ENCODE data around the gene FHL3.
"Not testable (repeated sequence)": the region's sequence is repeated elsewhere in the genome, so short reads cannot be mapped to it uniquely, and the experiment has no call there.

The FHL3 gene

DNA sequence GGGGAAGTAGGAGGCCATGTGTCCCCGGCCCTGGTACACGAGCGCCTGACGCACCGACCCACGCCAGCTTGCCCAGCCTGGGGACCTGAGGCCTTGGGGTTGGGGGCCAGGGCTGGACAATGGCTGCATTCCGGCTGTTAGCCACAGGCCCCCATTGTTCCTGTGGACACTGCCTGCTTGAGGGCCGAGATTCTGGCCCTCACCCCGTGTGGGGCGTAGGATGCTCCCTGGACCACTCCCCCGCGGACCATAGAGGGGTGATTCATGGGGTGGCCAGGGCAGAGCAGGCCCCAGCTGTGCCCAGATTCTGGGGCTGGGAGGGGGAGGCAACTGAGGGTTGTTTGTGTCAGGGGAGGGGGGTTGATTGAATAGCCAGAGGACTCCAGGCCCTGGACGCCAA lies 29.6 kb upstream of the FHL3 start:
- DNase-seq (ENCODE audit: low read depth in 2 of 2): no peak

DNA sequence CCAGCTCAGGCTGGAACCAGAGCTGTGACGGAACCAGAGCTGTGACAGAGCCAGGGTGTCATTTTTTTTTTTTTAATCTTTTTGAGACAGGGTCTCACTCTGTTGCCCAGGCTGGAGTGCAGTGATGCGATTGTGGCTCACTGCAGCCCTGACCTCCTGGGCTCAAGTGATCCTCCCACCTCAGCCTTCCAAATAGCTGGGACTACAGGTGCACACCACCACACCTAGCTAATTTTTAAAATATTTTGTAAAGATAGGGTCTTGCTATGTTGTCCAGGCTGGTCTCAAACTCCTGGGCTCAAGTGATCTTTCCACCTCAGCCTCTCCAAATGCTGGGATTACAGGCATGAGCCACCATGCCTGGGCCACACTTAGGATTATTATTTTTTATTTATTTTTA lies 27.7 kb upstream of the FHL3 start:
- DNase-seq (ENCODE audit: low read depth in 2 of 2): not testable (repeated sequence)

DNA sequence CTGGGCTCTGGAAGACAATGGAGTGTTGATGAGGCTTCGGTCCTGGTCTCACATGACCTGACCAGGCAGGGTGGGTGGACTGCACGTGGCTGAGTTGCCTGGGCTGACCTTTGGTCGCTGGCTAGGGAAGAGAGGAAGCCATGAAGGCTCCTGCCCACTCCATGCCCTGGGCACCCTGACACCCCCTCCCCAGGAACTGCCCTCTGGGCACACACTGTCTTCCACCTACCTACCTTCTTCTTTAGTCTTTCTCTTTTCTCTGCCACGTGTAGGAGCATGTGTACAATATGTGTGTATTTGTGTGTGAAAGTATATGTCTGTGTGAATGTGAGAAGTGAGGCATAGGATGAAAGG lies 26.2 kb upstream of the FHL3 start:
- DNase-seq (ENCODE audit: low read depth in 2 of 2): no peak

DNA sequence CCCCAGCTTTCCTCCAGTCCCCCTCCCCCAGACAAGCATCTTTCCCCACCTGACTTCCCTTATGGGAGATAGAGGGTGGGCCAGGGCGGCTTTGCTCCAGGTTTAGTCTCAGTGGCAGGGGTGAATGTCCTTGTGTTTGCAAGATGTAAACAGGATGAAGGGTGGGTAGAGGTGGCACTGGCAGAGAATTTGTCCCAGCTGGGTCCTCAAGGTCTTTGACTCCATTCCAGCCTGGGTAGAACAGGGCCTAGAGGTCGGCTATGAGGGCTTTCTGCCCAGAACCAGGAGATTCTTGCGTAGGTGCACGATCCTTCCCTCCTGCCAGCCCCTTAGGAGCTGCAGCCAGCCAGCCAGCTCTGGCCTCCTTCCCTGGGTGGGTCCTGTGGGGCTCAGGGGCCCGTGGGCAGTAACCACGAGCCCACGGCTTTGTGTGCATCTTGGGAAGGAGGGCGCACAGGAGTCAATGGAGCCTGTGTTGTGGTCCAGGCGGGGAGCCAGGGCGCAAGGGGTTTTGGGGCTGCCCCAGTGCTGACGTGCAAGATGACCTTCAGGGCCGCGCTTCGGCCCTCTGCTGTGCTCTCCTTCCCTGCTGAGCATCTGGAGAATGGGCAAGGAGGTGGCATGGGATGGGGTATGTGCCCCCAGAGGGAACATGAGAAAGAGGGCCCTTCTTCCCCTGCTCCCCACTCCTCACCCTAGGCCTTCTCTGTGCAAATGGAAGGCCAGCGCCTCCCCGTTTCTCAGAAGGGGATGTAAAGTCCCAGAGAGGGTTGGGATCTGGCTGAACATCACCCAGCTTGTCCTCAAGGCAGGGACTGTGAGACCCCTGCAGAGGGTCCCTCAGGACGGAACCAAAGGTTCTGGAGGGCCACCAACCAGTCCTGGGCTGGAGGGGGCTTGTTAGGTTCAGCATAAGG lies 25.5 kb upstream of the FHL3 start:
- DNase-seq (ENCODE audit: low read depth in 2 of 2): no peak

DNA sequence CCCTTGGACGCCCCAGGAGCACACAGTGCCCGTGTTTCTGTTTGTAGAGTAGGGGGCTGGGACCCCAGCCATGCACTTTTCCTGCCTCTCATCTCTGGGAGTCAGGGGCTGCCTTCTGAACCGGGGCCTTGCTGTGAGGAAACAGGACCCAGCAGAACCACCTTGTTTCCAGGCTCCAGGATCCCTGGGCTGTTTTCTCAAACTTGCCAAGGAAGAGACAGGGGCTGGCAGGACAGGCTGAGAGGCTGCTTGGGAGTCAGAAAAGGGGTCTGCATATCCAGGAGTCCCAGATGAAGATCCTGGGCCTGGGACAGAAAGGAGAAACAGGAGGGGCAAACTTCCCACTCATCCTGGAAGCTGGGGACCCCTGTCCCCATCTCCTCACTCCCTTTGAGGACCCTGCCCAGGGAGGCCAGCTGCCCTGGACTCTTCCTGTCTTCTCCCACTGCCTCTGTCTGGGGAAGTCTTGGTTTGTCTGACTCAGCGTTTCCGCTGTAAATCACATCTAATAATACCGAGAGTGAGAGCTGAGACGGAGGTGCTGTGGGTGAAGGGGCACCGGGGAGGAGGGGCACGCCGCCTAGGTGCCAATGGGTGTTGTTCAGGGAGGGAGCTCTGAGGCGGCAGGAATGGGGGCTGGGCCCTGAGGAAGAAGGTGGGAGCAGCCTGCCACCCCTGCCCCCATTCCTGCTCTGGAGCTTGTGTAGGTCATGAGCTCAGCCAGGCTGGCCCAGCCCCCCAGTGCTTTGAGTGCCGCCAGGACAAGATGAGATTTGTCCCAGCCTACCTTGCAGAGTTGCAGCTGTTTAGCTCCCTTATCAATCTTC lies 24.6 kb upstream of the FHL3 start:
- peak in 1 of 2 experiments; percentile 44 for DNase-seq (ENCODE audit: low read depth in 2 of 2)

DNA sequence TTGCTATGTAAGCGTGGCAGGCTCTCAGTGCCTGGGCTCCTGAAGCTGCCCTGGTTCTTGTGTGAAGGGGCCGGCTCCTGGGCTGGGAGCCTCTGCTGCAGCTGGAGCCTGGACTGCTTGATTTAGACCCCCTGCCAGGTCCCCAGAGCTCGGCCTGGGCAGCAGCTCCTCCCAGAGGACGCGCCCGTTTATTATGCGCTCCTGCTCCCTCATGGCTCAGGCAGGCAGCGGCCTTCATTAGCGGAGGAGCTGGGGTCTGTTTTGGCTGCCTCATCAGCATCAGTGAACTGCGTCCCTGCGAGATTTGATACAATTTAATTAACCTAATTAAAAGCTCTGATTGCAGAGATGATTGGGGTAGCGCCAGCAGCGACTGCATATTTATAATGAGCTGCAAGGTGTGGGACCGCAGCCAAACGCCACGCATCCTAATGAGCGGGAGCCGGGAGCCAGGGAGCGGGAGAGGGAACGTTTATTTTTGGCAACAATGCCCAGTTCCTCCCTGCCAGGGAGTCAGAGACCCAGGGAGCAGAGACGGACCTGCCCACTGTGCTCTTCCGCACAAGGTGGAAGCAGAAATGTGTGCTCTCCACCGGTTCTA lies 23.9 kb upstream of the FHL3 start:
- DNase-seq (ENCODE audit: low read depth in 2 of 2): no peak

DNA sequence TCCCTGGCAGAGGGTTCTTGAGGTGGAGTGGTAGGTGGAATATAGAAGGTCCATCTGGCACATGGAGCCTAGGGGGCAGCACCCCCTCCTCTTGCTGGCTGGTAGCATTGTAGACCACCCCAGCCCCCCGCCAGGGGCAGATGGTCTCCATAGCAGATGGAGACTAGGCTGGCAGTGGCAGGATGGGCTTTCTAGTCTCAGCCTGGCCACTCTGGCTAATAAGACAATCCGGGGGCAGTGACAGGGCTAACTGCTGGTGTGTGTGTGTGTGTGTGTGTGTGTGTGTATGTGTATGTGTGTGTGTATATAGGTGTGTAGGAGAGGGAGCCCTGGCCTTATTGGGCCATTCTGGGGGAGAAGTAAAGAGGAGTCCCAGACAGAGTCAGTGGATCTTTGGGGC lies 23.4 kb upstream of the FHL3 start:
- DNase-seq (ENCODE audit: low read depth in 2 of 2): no peak

DNA sequence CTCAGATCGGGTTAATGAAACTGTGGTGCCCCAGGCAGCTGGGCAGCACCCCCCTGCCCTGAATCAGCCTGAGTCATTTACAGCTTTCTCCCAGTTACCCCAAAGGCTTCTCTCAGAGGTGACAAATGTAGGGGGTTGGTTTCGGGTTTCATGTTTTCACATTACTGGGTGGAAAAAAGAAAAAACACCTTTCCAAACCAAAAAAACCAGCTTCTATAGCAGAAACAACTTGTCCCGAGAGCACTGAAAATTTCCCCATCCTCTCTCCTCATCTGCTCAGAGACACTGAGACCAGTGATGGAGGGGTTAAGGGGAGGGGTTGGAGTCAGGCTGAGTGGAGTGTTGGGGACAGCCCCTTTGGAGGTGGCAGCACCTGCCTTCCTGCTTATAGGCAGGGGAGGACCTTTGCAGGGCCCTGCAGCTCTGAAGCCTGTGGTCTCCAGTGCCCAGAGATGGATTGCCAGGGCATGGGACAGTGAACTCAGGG lies 22.8 kb upstream of the FHL3 start:
- DNase-seq (ENCODE audit: low read depth in 2 of 2): no peak

DNA sequence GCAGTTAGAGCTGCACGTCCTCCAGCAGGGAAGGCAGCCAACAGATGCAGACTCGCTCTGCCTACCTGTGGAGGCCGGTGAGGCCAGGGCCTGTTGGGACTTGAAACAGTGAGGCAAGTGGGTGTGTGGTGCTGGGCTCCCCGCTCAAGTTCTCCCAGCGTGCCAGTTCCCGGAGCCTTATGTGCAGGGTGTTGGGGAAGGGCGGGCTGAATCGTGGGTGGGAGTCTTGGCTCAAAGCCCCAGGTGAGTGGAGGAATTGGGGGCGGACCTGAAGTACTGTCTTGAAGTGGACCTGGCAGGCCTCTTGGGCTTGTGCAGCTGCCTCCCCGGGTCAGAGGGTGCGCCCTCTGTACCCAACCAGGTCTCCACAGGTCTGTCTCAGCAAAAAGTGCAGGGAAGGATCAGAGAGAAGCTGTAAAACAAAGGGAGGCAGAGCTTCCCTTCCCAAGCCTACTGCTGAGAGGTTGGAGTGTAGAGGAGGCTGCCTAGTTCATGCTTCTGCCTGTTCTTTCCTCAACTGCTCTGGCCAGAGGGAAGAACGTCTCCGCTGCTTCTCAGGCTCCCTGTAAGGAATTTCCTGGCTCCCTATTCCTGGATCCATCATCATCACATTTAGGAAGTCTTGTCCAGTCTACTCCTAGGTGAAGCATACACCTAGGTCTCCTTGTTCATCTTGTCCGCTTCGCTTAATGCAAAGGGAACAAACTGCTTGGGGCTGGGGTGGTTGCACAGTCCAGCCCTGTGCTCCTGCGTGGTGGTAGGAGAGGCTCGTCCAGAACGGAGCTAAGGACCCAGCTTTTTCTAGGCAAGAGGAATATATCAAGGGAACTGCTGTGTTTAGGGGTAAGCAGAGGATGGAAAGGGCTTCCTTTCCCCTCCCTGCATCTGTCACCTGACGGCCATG lies 22.1 kb upstream of the FHL3 start:
- no peak for DNase-seq (ENCODE audit: low read depth in 2 of 2)

DNA sequence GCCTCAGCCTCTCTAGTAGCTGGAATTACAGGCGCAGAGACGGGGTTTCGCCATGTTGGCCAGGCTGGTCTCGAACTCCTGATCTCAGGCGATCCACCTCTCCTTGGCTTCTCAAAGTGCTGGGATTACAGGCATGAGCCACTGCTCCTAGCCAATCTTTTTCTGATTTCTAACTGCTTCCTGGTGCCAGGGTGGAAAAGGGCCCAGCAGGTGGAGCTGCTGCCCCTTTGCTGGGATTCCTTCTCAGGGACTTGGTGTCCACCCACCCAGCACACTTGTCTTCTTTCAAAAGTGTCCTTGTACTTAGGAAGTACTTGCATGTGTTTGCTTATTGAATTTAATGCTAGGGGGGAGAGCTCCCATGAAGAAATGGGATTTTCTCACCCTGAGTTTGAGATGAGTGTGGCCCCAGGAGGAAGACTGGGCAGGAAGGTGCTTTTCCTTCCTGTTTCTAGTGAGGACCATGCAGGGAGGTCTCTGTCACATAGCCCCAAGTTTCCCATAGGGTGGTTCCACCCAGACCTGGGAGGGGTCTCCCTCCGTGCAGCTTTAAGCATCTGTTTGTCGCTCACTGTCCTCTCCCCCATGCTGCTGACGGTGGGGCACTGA lies 21.4 kb upstream of the FHL3 start:
- DNase-seq (ENCODE audit: low read depth in 2 of 2): no peak

DNA sequence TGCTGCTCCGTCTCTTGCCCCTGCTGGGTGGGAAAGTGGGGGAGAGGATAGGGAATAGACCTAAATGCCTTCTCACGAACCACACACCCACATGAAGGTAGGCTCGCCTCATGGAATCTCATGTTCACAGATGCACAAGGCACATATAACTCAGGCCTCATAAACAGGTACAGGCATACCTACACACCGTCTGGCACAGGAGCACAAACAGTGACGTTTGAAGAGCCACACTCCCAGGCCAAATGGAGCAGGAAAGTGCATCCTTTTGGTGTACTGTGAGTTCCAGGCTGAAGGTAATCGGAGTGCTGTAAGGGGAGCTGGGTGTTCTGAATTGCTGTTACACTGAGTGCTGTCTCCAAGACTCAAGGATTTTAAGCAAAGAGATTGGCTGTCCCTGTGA lies 20.4 kb upstream of the FHL3 start:
- DNase-seq (ENCODE audit: low read depth in 2 of 2): no peak

DNA sequence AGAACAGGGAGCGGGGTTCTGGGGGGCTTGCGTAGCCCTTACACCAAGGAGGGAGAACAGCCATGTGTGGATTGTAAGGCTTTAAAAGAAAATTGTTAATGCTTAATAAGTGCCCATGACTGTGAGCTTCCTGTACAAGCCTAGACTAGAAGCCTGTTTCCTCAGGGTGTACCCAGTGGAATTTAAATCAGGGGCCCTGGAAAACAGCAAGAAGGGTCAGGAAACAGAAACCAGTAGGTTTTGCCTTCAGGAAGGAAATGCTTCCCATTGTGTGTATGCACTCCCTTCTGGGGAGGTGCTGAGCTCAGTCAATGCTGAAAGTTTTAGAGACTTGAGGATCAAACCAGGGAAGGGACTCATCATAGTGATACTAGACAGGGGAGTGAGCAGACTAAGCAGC lies 19.9 kb upstream of the FHL3 start:
- no peak for DNase-seq (ENCODE audit: low read depth in 2 of 2)

DNA sequence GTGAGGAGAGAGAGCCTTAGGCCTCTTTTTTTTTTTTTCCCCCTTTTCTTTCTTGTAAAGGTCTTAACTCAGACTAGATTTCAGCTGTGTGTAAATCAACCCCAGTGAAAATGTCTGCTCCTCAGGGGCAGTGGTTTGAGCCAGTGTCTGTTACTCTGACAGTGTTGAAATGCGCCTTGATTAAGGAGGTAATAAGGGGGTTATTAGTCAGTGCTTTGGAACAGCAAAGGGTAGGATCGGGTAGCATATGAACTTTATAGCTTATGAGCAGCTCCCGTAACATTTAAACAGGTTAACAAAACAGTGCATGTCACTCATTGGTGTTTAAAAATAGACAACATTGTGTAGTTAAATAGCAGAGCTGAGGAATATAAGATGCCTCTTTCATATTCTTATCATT lies 17.5 kb upstream of the FHL3 start:
- DNase-seq (ENCODE audit: low read depth in 2 of 2): no peak

DNA sequence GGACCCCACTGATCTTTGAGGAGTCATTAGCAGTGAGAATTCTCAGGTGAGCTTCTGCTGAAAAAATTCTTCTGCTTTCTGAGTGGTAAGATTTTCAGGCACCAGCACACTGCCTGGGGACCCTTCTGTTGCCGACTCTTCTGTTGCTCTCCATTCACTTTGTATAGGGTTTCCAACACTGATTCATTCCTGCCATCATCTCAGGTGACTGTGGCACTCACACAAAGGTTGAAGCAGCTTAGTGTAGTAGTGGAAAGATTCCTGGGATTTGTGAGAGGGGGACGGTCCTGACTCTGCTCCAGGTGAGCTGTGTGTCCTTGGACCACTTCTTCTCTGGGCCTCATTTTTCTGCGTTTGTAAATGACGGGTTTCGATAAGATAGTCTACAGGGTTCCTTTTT lies 16.7 kb upstream of the FHL3 start:
- DNase-seq (ENCODE audit: low read depth in 2 of 2): no peak

DNA sequence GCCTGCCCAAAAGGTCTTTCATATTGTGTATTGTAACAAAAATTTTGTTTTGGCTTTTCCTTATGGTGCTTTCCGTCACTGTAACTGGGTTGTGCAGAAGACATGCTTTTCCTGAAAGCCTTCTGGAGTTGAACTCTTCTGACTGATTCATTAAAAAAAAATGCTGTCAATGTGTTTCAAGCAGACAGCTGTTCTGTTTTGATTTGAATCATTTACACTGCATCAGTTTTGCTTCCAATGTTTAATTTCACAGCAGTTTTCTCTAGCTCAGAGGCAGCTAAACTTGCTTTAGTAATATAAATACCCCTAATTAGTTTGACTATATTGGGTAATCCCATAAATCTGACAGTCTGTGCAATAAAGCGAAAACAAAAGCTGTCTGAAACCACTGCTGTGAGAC lies 15.1 kb upstream of the FHL3 start:
- no peak for DNase-seq (ENCODE audit: low read depth in 2 of 2)

DNA sequence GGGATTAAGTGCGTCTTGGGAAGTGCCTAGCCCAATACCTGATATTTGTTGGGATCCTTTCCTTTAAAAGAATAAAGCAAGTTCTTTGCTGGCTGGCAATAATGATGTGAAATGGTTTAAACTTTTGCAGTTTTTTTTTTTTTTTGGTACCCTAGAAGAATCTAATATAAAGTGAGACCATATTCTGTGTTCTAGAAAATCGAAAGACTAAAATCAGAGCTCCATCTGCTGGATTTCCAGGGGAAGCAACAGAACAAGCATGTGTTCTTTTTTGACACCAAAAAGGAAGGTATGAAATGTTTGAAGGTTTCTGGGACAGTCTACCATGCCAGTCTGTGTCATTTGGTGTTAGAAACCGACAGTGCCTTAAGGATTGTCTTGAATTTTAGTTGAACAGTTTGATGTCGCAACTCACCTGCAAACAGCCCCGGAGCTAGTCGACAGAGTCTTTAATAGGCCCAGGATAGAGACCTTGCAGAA lies 13.6 kb upstream of the FHL3 start:
- DNase-seq (ENCODE audit: low read depth in 2 of 2): no peak

DNA sequence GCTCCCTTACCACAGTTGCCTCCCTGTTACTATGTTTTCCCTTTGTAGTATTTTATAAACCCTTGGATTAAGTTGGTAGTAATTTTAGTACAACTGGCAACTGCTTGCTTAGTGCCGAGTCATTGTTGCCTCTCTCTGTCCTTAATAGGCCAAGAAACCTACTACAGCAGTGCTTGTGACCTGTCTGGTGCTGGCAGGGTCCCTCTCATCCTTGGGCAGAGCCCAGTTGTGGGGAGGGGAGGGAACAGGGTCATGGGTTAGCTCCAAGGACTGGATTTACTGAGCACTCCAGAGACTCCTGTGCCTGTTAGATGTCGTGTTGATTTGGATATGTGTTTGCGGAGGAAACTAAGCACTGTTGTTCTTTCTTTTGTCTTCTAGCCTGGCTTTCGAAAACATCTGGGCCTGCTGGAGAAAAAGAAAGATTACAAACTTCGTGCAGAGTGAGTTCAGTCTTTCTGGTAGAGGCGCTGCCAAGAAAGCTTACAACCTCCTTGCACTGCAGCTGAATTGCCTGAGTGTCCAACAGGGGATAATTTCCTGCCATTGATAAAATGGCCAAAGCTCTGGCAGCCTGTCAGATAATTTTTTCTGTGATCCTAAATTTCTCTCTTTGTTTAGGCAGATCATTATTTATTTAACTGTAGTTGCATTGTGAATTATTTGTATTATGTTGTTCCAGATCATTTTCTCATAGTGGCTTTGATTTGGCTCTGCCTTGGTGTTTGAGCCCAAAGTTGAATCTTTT lies 10.8 kb upstream of the FHL3 start:
- DNase-seq (ENCODE audit: low read depth in 2 of 2): no peak

DNA sequence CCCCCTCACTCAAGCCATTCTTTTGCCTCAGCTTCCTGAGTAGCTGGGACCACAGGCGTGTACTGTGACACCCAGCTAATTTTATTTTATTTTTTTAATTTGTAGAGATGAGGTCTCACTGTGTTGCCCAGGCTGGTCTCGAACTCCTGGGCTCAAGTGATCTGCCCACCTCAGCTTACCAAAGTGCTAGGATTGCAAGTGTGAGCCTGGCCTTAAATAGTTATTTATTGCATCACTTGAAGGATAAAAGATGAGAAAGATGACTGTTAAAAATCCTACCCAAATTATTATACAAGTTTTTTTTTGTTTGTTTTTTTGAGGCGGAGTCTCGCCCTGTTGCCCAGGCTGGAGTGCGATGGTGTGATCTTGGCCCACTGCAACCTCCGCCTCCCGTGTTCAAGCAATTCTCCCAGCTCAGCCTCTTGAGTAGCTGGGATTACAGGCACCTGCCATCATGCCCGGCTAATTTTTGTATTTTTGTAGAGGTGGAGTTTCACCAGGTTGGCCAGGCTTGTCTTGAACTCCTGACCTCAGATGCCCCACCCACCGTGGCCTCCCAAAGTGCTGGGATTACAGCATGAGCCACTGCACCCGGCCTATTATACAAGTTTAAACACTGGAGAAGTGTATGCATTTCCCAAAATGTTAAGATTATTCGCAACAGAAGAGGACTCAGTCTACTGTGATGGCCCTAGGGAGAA lies 9.6 kb upstream of the FHL3 start:
- no peak for DNase-seq (ENCODE audit: low read depth in 2 of 2)

DNA sequence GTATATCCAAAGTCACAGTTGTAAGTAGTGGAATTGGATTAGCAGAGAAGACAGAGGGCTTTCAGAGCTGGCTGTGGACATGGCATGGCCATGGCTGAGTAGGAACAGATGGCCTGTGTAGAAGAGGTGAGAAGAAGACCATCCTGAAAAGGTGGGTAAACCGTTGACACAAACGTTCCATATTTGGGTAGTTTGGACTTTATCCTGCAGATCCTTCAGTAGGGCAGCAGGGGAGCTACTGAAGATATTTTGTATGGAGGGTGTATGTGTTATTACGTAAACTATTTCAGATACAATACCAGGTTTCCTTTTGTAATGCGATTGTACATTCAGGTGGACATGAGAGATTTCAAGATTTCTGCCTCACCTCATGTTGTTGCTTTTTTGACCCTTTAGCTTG lies 8.9 kb upstream of the FHL3 start:
- no peak for DNase-seq (ENCODE audit: low read depth in 2 of 2)

DNA sequence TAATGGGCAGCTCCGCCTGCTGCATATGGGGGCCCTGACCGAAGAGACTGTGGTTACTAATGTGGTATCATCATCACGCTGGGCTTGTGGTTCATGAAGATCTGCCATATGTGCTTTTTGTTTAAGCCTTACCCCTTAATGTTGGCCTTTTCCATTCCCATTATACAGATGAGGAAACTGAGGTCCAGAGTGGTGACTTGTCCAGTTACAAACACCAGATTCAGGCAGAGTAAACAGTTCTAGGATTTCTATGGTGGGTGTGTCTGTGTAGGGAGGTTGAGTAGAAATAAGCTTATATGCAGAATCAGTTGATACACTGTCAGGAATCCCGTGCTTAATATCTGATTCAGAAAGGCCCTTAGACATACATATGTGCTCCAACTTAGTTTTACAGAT lies 7.9 kb upstream of the FHL3 start:
- no peak for DNase-seq (ENCODE audit: low read depth in 2 of 2)
